GM19438 (cell line): ENCODE results near the gene BUD23.
"Not testable (repeated sequence)": the region's sequence is repeated elsewhere in the genome, so short reads cannot be mapped to it uniquely, and the experiment has no call there.

Experiments
- ATAC-seq: cut with Tn5 transposase; IDR thresholded peaks from one replicate; pipeline ENCODE4 v1.9.1; 2021; ENCODE audit warnings: low read depth; ENCODE audit not compliant: unreplicated experiment

Gene BUD23

DNA sequence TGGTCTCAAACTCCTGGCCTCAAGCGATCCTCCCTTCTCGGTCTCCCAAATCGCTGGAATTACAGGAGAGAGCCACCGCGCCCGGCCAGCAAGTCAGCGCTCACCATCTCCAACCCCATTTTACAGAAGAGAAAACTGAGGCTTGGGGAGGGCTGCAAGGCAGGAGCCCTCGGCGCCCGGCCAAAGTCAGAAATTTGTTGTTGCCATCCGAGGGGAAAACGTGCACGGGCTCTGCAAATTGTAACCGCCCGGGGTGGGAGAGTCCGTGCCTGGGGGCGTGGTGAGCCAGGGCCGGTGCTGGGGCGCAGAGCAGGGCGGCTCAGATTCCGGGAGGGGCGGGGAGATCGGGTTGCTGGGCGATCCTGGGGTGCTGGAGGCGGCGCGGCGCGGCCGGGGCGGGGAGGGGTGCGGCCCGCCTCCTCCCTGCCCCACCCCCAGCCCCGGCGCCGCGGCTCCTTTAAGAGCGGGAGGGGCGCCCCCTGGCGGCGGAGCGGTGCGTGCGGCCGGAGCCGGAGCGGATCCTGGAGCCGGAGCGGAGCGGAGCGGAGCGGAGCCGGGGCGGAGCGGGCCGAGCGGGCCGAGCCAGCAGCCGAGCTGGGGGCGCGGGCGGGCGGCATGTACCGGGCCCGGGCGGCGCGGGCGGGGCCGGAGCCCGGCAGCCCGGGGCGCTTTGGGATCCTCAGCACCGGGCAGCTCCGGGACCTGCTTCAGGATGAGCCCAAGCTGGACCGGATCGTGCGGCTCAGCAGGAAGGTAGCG lies 15.9 kb upstream of the BUD23 start, which contains the start of gene VPS37D:
Gene VPS37D, plus strand, starts transcription at position 488 of the 759 bp plus-strand sequence. Its CDS starts 128 bp downstream, at position 616.
- peak; percentile 84 for ATAC-seq

- ATAC-seq = peak; percentile 10
Measured at GRCh38 chr7:73668103-73668885, 15.1 kb upstream of the BUD23 start.

DNA sequence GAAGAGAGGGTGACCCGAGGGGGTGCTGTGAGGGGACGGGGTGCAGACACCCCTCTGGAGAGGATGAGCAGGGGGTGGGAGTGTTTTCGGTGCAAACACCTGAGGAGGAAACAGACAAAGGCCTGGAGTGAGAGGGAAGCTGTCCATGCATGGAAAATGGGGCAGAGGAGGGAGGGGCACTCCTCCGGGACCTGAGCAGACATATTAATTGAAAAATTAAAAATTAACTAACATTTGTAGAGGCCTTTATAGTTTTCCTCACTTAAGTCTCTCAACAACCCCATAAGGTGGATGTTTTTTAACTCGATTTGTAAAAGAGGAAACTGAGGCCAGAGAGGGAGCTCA lies 14.5 kb upstream of the BUD23 start:
- ATAC-seq = no peak

GRCh38 chr7:73669288-73669701 lies 14.1 kb upstream of the BUD23 start:
- no peak for ATAC-seq

GRCh38 chr7:73669858-73670385 lies 13.5 kb upstream of the BUD23 start:
- ATAC-seq = no peak

DNA sequence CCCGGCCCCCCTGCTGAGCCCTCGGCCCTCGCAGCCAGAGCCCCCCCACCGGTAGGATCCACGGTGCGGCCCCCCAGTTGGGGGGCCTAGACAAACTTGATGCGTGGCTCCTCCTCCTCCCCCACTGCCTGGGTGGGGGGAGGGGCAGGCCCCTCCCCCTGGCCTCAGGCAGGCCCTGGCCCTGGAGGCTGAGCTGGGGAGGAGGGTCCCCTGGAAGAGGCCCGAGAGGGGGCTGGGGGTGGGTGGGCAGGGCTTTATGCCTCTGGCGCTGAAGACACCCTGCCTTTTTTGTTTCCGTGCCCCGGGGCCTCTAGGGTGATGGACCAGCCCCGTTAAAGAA lies 12.1 kb upstream of the BUD23 start:
- no peak for ATAC-seq

DNA sequence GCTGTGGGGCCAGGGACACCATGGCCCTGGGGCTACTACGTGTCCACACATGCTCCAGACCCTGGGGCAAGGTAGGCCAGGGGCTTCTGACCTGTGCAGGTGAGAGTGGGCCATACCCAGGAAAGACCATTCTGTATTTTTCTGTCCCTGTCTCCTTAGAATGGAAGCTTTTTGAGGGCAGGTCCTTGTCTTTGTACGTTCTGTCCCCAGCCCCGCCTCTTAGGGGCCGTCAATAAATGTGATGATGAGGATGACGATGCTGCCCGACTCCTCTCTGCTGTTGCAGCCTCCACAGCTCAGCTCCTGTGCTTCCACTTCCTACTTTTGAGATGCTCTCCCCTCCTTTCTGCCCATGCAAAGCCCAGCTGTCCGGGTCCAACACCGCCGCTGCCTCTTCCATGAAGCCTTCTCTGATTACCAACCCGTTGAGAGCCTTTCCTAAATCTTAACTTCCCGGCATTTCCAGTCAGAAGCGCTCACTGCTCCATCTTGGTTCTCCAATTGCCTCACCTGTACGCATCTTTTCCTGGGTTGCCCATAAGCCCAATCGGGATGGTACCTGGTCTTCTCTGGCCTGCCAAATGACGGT lies 11.4 kb upstream of the BUD23 start:
- ATAC-seq = no peak

GRCh38 chr7:73674468-73675124 lies 8.8 kb upstream of the BUD23 start:
- ATAC-seq = no peak

GRCh38 chr7:73676062-73676461 lies 7.3 kb upstream of the BUD23 start:
- not testable (repeated sequence) for ATAC-seq

DNA sequence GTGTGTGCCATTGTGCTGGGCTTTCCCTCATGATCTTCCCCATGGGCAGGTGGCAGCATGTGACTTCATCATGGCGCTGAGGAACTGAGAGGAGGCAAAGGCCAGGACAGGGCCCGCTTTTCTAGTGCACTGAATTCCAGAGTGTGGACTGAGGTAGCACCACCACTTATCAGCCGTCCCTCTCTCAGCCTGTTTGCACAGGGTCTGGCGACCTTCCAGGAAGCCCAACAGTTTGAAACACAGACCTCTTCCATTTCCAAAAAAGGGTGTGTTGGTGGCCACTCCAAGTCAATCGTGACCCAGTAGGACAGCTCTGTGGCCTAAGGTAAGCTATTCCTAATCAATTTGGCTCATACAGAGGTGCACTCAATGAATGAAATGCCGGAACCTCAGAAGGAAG lies 4.5 kb upstream of the BUD23 start:
- no peak for ATAC-seq

GRCh38 chr7:73679709-73680108 lies 3.7 kb upstream of the BUD23 start:
- ATAC-seq = no peak

GRCh38 chr7:73680501-73680900 lies 2.9 kb upstream of the BUD23 start:
- no peak for ATAC-seq

- ATAC-seq = no peak
Measured at GRCh38 chr7:73681031-73681430, 2.4 kb upstream of the BUD23 start.

DNA sequence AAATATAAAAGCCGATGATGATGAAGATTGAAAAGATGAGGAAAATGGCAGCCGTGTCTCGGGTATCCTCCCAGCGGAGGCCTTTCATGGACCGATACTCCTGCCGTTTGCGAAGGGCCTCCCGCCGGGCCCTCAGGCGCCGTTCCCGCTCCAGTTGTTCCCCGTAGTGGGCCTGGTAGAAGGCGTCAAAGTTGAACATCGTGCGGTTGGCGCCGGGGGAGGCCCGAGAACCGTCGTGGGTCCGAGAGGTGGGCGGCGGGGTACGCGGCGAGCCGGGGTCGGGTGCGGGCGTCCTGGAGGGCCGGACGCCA lies 697 bp upstream of the BUD23 start:
- no peak for ATAC-seq

DNA sequence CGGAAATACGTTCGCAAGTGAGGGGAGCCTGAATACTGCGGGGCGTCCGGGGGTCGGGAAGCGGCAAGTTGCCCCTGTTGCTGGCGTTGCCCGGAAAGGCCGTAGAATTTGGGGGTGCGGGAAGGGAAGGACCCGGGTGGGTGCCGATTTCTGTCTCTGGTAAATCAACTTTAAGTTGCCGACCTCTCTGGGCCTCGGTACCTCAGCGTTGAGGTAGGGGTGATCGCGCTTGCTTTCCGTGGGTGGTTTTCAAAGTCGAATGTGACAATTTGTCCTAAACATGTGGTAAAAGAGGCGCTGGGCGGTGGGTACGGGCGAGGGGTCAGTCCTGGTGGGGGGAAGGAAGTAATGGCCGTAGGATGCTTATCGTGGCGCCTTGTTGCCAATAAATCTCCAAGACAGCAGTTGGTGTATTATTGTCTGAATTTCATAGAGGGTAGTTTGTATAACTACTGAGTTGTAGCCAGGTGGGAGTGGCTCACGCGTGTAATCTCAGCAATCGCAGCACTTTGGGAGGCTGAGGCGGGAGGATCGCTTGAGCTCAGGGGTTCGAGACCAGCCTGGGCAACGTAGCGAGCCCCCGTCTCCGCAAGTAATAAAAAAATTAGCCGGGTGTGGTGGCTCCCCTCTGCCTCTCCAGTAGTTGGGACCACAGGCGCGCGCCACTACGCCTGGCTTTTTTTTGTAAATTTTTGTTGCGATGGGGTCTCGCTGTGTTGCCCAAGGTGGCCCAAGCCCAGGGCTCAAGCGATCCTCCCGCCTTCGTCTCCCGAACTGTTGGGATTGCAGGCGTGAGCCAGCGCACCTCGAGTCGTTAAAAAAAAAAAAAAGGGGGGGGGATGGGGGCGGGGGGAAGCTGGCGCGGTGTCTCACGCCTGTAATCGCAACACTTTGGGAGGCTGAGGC lies 644 bp downstream of the BUD23 start:
- ATAC-seq = peak; percentile 10

- ATAC-seq = no peak
Measured at GRCh38 chr7:73685311-73685710, 1.9 kb downstream of the BUD23 start.

DNA sequence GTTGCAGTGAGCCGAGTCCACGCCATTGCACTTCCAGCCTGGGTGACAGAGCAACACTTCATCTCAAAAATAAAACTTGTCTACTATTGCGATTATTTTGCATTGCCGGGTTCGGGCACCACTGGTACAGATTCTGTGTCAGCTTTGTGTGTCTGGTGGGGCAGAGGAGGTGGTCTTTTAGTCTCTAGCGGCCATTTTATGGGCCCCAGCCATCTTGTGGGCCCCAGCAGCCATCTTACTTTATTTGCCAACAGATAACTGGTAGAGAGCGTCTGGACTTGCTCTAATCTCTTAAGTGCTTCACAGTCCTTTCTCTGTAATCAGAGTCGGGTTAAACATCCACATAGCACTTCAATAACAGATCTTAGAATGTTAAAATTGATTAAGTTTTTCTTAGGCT lies 4.9 kb downstream of the BUD23 start:
- no peak for ATAC-seq

GRCh38 chr7:73690646-73691045 lies 7.2 kb downstream of the BUD23 start:
- ATAC-seq = no peak

DNA sequence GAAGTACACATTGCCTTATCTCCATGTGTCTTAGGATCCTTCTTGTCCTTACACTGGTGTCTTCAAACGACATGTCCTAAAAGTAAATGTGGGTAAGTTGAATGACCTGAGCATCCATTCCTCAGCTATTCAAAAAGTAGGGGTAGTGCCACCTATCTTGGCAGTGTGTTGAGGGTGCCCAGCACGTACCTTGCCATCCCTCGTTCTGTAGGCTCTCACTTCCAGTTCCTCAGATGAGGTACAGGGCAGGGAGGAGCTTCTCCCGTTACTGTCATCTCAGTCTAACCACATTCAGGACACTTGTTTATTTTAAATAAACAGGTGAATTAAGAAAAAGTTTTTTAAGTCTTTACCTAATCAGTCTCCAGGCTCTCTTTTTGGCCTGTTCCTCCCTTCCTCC lies 13.0 kb downstream of the BUD23 start:
- no peak for ATAC-seq

- no peak for ATAC-seq
Measured at GRCh38 chr7:73698410-73698809, 15.0 kb downstream of the BUD23 start.
